K562 (cell line): Measurements from ENCODE around the gene GATA1. TPM values are rescaled to one million over a fixed set of nuclear protein-coding genes. Genes with fewer than 3 reads are reported as not detected.
A peak's percentile ranks its signal among the peaks of the same experiment; 100 is the strongest.

Experiments
- ATAC-seq: fragments of 200-7000 bp; cut with Tn5 transposase; 3 replicates; pipeline ENCODE4 v1.9.1; 2020; ENCODE audit warnings: moderate library complexity
- BruUV-seq: library from RNA; stranded (reverse); fragments of 400-500 nt; replicated peaks from 2 replicates; lab custom pipeline; 2021; lab: Mats Ljungman, UMichigan
- CTCF ChIA-PET: fragments of 300-600 bp; formaldehyde crosslinking; extraction: SDS; loops from one replicate; lab custom pipeline; 2021; ENCODE audit warnings: low intra/inter-chr PET ratio; lab: Yijun Ruan, JAX
- POLR2A ChIA-PET: fragments of 300-600, 350-650 bp; sonication (Branson Sonifier 250); formaldehyde crosslinking; extraction: SDS; loops from one replicate; lab custom pipeline; 2021; ENCODE audit warnings: antibody characterized with exemption, inconsistent platforms; lab: Yijun Ruan, JAX
- DNase-seq, 4 experiments: peaks; one replicate each; pipeline versions ENCODE4 v3.0.0 to v3.0.0-alpha.2; 2011 to 2018; ENCODE audit warnings: low spot score in 3 of 4, mixed read lengths in 3 of 4; ENCODE audit errors: extremely low read depth in 1 of 4
- FAIRE-seq: peaks from 2 replicates; lab custom pipeline; 2011; peaks lifted over from hg19 to GRCh38; lab: Jason Lieb, UNC
- H2AFZ ChIP-seq: 2 replicates; pipeline ENCODE4 v1.6.0; 2011; ENCODE audit warnings: low read depth, low read length, control low read depth, inconsistent platforms
- H3K27ac ChIP-seq: fragments of 200-600 bp; 3 replicates; pipeline ENCODE4 v1.8.0; 2011; ENCODE audit warnings: low read depth, mild to moderate bottlenecking, control low read depth, inconsistent platforms, low read length, moderate library complexity, mixed read lengths; ENCODE audit errors: extremely low read depth
- H3K27me3 ChIP-seq, 2 experiments: fragments of 300-600 bp in 1 of 2; 2 replicates in 1 of 2; 3 replicates in 1 of 2; pipeline versions ENCODE4 v1.6.0 to v1.8.0; 2011; ENCODE audit warnings: inconsistent platforms in 2 of 2, low read length in 2 of 2, mild to moderate bottlenecking in 1 of 2, mixed read lengths in 1 of 2, moderate library complexity in 1 of 2; ENCODE audit not compliant: control insufficient read depth in 2 of 2, insufficient read depth in 2 of 2
- H3K36me3 ChIP-seq: fragments of 300-600 bp; 3 replicates; pipeline ENCODE4 v1.8.0; 2011; ENCODE audit warnings: mild to moderate bottlenecking, low read length, inconsistent platforms; ENCODE audit not compliant: control insufficient read depth, insufficient read depth
- H3K4me1 ChIP-seq, 2 experiments: fragments of 200-600 bp in 1 of 2; replicated peaks in 1 of 2; 2 replicates in 1 of 2; 3 replicates in 1 of 2; pipeline versions ENCODE4 v1.5.1 to v1.8.0; 2011; ENCODE audit warnings: inconsistent platforms in 2 of 2, low read length in 2 of 2, mild to moderate bottlenecking in 1 of 2, mixed read lengths in 1 of 2, moderate library complexity in 1 of 2; ENCODE audit not compliant: control insufficient read depth in 2 of 2, insufficient read depth in 2 of 2
- H3K4me2 ChIP-seq: 2 replicates; pipeline ENCODE4 v1.6.1; 2011; ENCODE audit warnings: low read length, control low read depth, inconsistent platforms, mixed read lengths; ENCODE audit not compliant: insufficient read depth
- H3K4me3 ChIP-seq: fragments of 200-600 bp; sonication (generic), shearing (Covaris generic); 2 replicates; pipeline ENCODE4 v1.5.1; 2016; ENCODE audit warnings: control low read depth, inconsistent platforms
- H3K79me2 ChIP-seq: fragments of 200-600 bp; 3 replicates; pipeline ENCODE4 v1.8.0; 2011; ENCODE audit warnings: low read length, inconsistent platforms; ENCODE audit not compliant: control insufficient read depth, insufficient read depth
- H3K9ac ChIP-seq, 2 experiments: 2 replicates each; pipeline versions ENCODE4 v1.6.0 to v1.6.1; 2011; ENCODE audit warnings: low read depth in 2 of 2, low read length in 2 of 2, control low read depth in 1 of 2, inconsistent platforms in 1 of 2, mild to moderate bottlenecking in 1 of 2, mixed read lengths in 1 of 2; ENCODE audit not compliant: insufficient read depth in 1 of 2
- H3K9me1 ChIP-seq: one replicate; pipeline ENCODE4 v1.6.0; 2011; ENCODE audit warnings: inconsistent platforms, mild to moderate bottlenecking, low read length, moderate library complexity; ENCODE audit not compliant: control insufficient read depth, insufficient read depth
- H3K9me3 ChIP-seq: replicated peaks from 2 replicates; pipeline ENCODE4 v1.5.1; 2011; ENCODE audit warnings: low read depth, low read length, inconsistent platforms; ENCODE audit not compliant: control insufficient read depth, insufficient read depth
- H4K20me1 ChIP-seq: replicated peaks from 2 replicates; pipeline ENCODE4 v1.6.1; 2011; ENCODE audit warnings: low read length, inconsistent platforms, mixed read lengths; ENCODE audit not compliant: control insufficient read depth, insufficient read depth
- ARNT ChIP-seq, 2 experiments: fragments of 450-650 bp; IDR thresholded peaks; 2 replicates each; pipeline ENCODE4 v1.6.1; 2016; ENCODE audit warnings: mild to moderate bottlenecking in 1 of 2
- FOXK2 ChIP-seq, 2 experiments: fragments of 450-650 bp; IDR thresholded peaks in 1 of 2; conservative IDR thresholded peaks in 1 of 2; 2 replicates each; pipeline ENCODE4 v1.6.1; 2016; ENCODE audit warnings: low read depth in 2 of 2, mild to moderate bottlenecking in 1 of 2
- HNRNPH1 ChIP-seq: fragments of 200-400 bp; formaldehyde crosslinking; optimal IDR thresholded peaks from 2 replicates; pipeline ENCODE3; 2017; ENCODE audit warnings: low read depth, mild to moderate bottlenecking, low read length, moderate library complexity
- KLF13 ChIP-seq: fragments of 450-650 bp; IDR thresholded peaks from 2 replicates; pipeline ENCODE4 v1.6.1; 2016; ENCODE audit warnings: missing genetic modification characterization, low read depth, mild to moderate bottlenecking, missing compliant biosample characterization, moderate library complexity, borderline replicate concordance
- RREB1 ChIP-seq: fragments of 250-450 bp; sonication (Bioruptor Pico); IDR thresholded peaks from 2 replicates; pipeline ENCODE4 v1.4.0; 2020
- ZNF146 ChIP-seq: IDR thresholded peaks from one replicate; pipeline ENCODE4 v1.6.1; 2018; ENCODE audit warnings: missing compliant biosample characterization; ENCODE audit not compliant: unreplicated experiment
- ZNF24 ChIP-seq: fragments of 450-650 bp; IDR thresholded peaks from 2 replicates; pipeline ENCODE4 v1.6.1; 2016
- WGBS: fragments of 100-300 bp; shearing (Covaris generic); methylation state at CpG from one replicate; pipeline ENCODE4 v1.1.6; 2016; ENCODE audit warnings: low coverage, mixed read lengths; ENCODE audit not compliant: insufficient coverage; ENCODE audit errors: missing lambda C conversion rate; 5-methylcytosine and 5-hydroxymethylcytosine counted together
- in situ Hi-C: fragments of 300-500 bp; cut with MboI; formaldehyde crosslinking; loops from 4 replicates; pipeline ENCODE4 v1.15.0; 2018; ENCODE audit warnings: inconsistent platforms, mixed read lengths
- intact Hi-C: fragments of 100-400 bp; cut with micrococcal nuclease; formaldehyde crosslinking; loops from 2 replicates; pipeline ENCODE4 v1.14.2; 2022
- polyA plus RNA-seq, 8 experiments: library from polyadenylated mRNA; depleted of rRNA in 4 of 8; stranded (reverse) in 5 of 8; unstranded in 3 of 8; fragments of >200 nt; fragmentation: Nextera tagmentation in 2 of 8; fragmentation: Illumina TruSeq in 1 of 8; extraction: Ambion mirVana in 2 of 8; extraction: Trizol in 1 of 8; gene quantifications; 2 replicates each; pipeline versions ENCODE4 v1.2.1 to v1.2.3, GENCODE V29; 2011 to 2014; ENCODE audit warnings: inconsistent platforms in 1 of 8, missing spikeins in 1 of 8
- total RNA-seq, 7 experiments: library from RNA; depleted of rRNA in 6 of 7; stranded (reverse); fragments of >200 nt in 6 of 7; fragmentation: Illumina TruSeq in 2 of 7; extraction: Trizol in 2 of 7; gene quantifications; 2 replicates each; pipeline versions ENCODE4 v1.2.1 to v1.2.3, GENCODE V29; 2011 to 2021; ENCODE audit warnings: low replicate concordance in 1 of 7
- TF ChIP-seq, protein P1 (sequence below), 2 experiments: fragments of 450-650 bp in 1 of 2; sonication (generic) in 1 of 2; formaldehyde crosslinking in 1 of 2; IDR thresholded peaks in 1 of 2; conservative IDR thresholded peaks in 1 of 2; 2 replicates each; pipeline versions ENCODE4 v1.6.1 to v1.8.1; 2016 to 2023; ENCODE audit warnings: mild to moderate bottlenecking in 2 of 2, moderate library complexity in 2 of 2, inconsistent platforms in 1 of 2, missing genetic modification reagents in 1 of 2

GATA1 gene
- total and polyA plus RNA-seq, 9 of the 15 experiments (the other 6 are each of a cell fraction or from before 2014, with no cell fraction given) = 11.9 to 291 (median 116) TPM

- ATAC-seq (no peak), DNase-seq (no peak), FAIRE-seq (no peak)
- Histone ChIP-seq H3K4me3 (no peak overlapping the region), H3K9me3 (no peaks in the 10 kb centered on the region), H2AFZ (no peak overlapping the region), H3K4me1 (peaks cover 56 to 59% of the 10 kb centered on the region in 2 experiments; a peak in 4 of 5 replicates), H3K9me1 (no peaks in the 10 kb centered on the region), H3K79me2 (peaks cover 66% of the 10 kb centered on the region), H4K20me1 (no peaks in the 10 kb centered on the region), H3K4me2 (no peak overlapping the region), H3K27ac (no peak overlapping the region; the same call in 2 of the 3 replicates), H3K36me3 (no peaks in the 10 kb centered on the region), H3K27me3 (no peaks in the 10 kb centered on the region), H3K9ac (no peak overlapping the region)
- ChIA-PET POLR2A (no interaction called here), CTCF (no interaction called here)
- in situ Hi-C loops (no loop called here), intact Hi-C loops (no loop called here)
- 89% methylated on average over 6 of the region's 6 CpGs for WGBS
- BruUV-seq = no TSS peak
- TF ChIP-seq, protein P1, sequence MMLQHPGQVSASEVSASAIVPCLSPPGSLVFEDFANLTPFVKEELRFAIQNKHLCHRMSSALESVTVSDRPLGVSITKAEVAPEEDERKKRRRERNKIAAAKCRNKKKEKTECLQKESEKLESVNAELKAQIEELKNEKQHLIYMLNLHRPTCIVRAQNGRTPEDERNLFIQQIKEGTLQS (IDR thresholded peaks at IDR 0.05) = no peak
- TF ChIP-seq, protein P1 (CRISPR knock-in tag; conservative IDR thresholded peaks at IDR 0.05) = no peak
- no peak for TF ChIP-seq HNRNPH1
- no peak for TF ChIP-seq RREB1 (CRISPR knock-in tag)
- peak; percentile 64; the same call in 1 of the 2 replicates for TF ChIP-seq ZNF24
- peak; percentile 68 for TF ChIP-seq ZNF146 (CRISPR knock-in tag)
- TF ChIP-seq ARNT (IDR thresholded peaks at IDR 0.05) = no peak
- TF ChIP-seq KLF13 (tag) = no peak
- TF ChIP-seq FOXK2 (conservative IDR thresholded peaks at IDR 0.05 in 1 of 2, IDR thresholded peaks at IDR 0.05 in 1 of 2; ENCODE audit: low read depth in 2 of 2) = no peak
Measured at GRCh38 chrX:48781705-48782104, 4.7 kb upstream of the GATA1 start.
